Measurements from ENCODE around the gene LIMCH1. TPM values are rescaled to one million over a fixed set of nuclear protein-coding genes. Genes with fewer than 3 reads are reported as not detected.

LIMCH1 gene
- total RNA-seq, 1 donor from 2014 or later = not detected

DNA sequence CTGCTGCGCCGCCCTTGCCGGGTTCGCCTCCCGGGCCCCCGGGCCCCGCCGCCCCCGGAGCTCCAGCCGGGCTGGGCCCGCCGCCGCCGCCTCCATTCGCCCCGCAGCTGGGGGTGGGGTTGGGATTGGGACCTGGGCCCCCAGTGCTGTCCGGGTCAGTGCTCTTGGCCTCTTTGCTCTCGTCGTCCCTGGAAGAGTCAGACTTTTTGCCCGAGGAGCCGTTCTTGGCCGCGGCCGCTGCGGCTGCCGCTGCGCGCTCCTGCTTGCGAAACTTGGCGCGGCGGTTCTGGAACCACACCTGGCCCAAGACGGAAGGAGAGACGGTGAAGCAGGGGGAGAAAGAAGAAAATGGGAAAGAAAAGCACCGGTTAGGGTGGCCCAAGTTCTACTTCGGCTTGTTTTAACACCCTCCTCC lies 208.1 kb downstream of the LIMCH1 start:
- DNase-seq = no peak
- H3K4me3 Mint-ChIP-seq = no peak overlapping the region
- CTCF ChIA-PET = no interaction called here
- H3K36me3 Mint-ChIP-seq (ENCODE audit: low read depth) = no peaks in the 10 kb centered on the region
- intact Hi-C loops (cut with micrococcal nuclease) = no loop called here
- peaks cover 62% of the 10 kb centered on the region for H3K27me3 Mint-ChIP-seq
- TF ChIP-seq, protein P1, sequence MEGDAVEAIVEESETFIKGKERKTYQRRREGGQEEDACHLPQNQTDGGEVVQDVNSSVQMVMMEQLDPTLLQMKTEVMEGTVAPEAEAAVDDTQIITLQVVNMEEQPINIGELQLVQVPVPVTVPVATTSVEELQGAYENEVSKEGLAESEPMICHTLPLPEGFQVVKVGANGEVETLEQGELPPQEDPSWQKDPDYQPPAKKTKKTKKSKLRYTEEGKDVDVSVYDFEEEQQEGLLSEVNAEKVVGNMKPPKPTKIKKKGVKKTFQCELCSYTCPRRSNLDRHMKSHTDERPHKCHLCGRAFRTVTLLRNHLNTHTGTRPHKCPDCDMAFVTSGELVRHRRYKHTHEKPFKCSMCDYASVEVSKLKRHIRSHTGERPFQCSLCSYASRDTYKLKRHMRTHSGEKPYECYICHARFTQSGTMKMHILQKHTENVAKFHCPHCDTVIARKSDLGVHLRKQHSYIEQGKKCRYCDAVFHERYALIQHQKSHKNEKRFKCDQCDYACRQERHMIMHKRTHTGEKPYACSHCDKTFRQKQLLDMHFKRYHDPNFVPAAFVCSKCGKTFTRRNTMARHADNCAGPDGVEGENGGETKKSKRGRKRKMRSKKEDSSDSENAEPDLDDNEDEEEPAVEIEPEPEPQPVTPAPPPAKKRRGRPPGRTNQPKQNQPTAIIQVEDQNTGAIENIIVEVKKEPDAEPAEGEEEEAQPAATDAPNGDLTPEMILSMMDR (IDR thresholded peaks at IDR 0.05) = no peak
- no peaks in the 10 kb centered on the region for H3K4me1 Mint-ChIP-seq
- POLR2A ChIA-PET = no interaction called here
- peaks cover 2% of the 10 kb centered on the region for H3K9me3 Mint-ChIP-seq
- no peak overlapping the region for H3K27ac Mint-ChIP-seq
- no peak for ATAC-seq (ENCODE audit: low read depth)

GRCh38 chr4:41746440-41747229 lies 208.7 kb downstream of the LIMCH1 start:
- TF ChIP-seq, protein P1 (IDR thresholded peaks at IDR 0.05) = no peak
- peaks cover 2% of the 10 kb centered on the region for H3K9me3 Mint-ChIP-seq
- intact Hi-C loops (cut with micrococcal nuclease) = no loop called here
- H3K27ac Mint-ChIP-seq = no peak overlapping the region
- DNase-seq (no peak), ATAC-seq (ENCODE audit: low read depth) (no peak)
- no peak overlapping the region for H3K4me3 Mint-ChIP-seq
- H3K27me3 Mint-ChIP-seq = peaks cover 62% of the 10 kb centered on the region
- ChIA-PET CTCF (no interaction called here), POLR2A (no interaction called here)
- no peaks in the 10 kb centered on the region for H3K4me1 Mint-ChIP-seq
- no peaks in the 10 kb centered on the region for H3K36me3 Mint-ChIP-seq (ENCODE audit: low read depth)

GRCh38 chr4:41747230-41748055 lies 209.5 kb downstream of the LIMCH1 start:
- H3K27me3 Mint-ChIP-seq = peaks cover 66% of the 10 kb centered on the region
- H3K9me3 Mint-ChIP-seq = peaks cover 2% of the 10 kb centered on the region
- ChIA-PET POLR2A (no interaction called here), CTCF (no interaction called here)
- DNase-seq (no peak), ATAC-seq (ENCODE audit: low read depth) (no peak)
- H3K4me3 Mint-ChIP-seq = no peak overlapping the region
- H3K36me3 Mint-ChIP-seq (ENCODE audit: low read depth) = no peaks in the 10 kb centered on the region
- intact Hi-C loops (cut with micrococcal nuclease) = no loop called here
- H3K27ac Mint-ChIP-seq = no peak overlapping the region
- TF ChIP-seq, protein P1 (IDR thresholded peaks at IDR 0.05) = no peak
- H3K4me1 Mint-ChIP-seq = no peaks in the 10 kb centered on the region

- TF ChIP-seq, protein P1 (IDR thresholded peaks at IDR 0.05) = no peak
- no peak overlapping the region for H3K27ac Mint-ChIP-seq
- ATAC-seq (ENCODE audit: low read depth) (no peak), DNase-seq (no peak)
- POLR2A ChIA-PET = no interaction called here
- intact Hi-C loops (cut with micrococcal nuclease) = no loop called here
- CTCF ChIA-PET = no interaction called here
- no peaks in the 10 kb centered on the region for H3K4me1 Mint-ChIP-seq
- H3K27me3 Mint-ChIP-seq = peaks cover 63% of the 10 kb centered on the region
- peaks cover 2% of the 10 kb centered on the region for H3K9me3 Mint-ChIP-seq
- H3K4me3 Mint-ChIP-seq = no peak overlapping the region
- no peaks in the 10 kb centered on the region for H3K36me3 Mint-ChIP-seq (ENCODE audit: low read depth)
These were observed 210.2 kb downstream of the LIMCH1 start for GRCh38 chr4:41748074-41748570.
